DMS 273 treated with DMSO at 0.1 percent for 48 hours (cell line): ENCODE results near the gene METTL21C.

Source experiments
- DNase-seq: peaks from one replicate; lab custom pipeline; 2025; lab: John Stamatoyannopoulos, UW

Gene METTL21C

GRCh38 chr13:102694937-102695336 lies at the start of gene METTL21C:
METTL21C (minus strand) TSS chr13:102695044; CDS start chr13:102694498, 546 bp downstream.
- no peak for DNase-seq

GRCh38 chr13:102742506-102742905 lies 47.7 kb upstream of the METTL21C start:
- no peak for DNase-seq

- no peak for DNase-seq
Observed at GRCh38 chr13:102742101-102742500, 47.3 kb upstream of the METTL21C start.

- no peak for DNase-seq
Observed at GRCh38 chr13:102729560-102730270, 34.9 kb upstream of the METTL21C start.

- peak; percentile 80 for DNase-seq
Observed at GRCh38 chr13:102726430-102726829, 31.6 kb upstream of the METTL21C start.

GRCh38 chr13:102724923-102725322 lies 30.1 kb upstream of the METTL21C start:
- DNase-seq = no peak

GRCh38 chr13:102721800-102722231 lies 27.0 kb upstream of the METTL21C start:
- no peak for DNase-seq

- DNase-seq = no peak
Observed at GRCh38 chr13:102718746-102719145, 23.9 kb upstream of the METTL21C start.

- no peak for DNase-seq
Observed at GRCh38 chr13:102715447-102715846, 20.6 kb upstream of the METTL21C start.

- DNase-seq = no peak
Observed at GRCh38 chr13:102710261-102710679, 15.4 kb upstream of the METTL21C start.

GRCh38 chr13:102709536-102709935 lies 14.7 kb upstream of the METTL21C start:
- DNase-seq = no peak

- no peak for DNase-seq
Observed at GRCh38 chr13:102708991-102709390, 14.1 kb upstream of the METTL21C start.

- DNase-seq = no peak
Observed at GRCh38 chr13:102708211-102708610, 13.4 kb upstream of the METTL21C start.

GRCh38 chr13:102707467-102707866 lies 12.6 kb upstream of the METTL21C start:
- no peak for DNase-seq

- DNase-seq = no peak
Observed at GRCh38 chr13:102704238-102705058, 9.6 kb upstream of the METTL21C start.

- DNase-seq = no peak
Observed at GRCh38 chr13:102703726-102704035, 8.8 kb upstream of the METTL21C start.

- no peak for DNase-seq
Observed at GRCh38 chr13:102702965-102703725, 8.3 kb upstream of the METTL21C start.

GRCh38 chr13:102701331-102701730 lies 6.5 kb upstream of the METTL21C start:
- no peak for DNase-seq

- no peak for DNase-seq
Observed at GRCh38 chr13:102700088-102701031, 5.5 kb upstream of the METTL21C start.

GRCh38 chr13:102699504-102699903 lies 4.7 kb upstream of the METTL21C start:
- no peak for DNase-seq

- DNase-seq = no peak
Observed at GRCh38 chr13:102698649-102698980, 3.8 kb upstream of the METTL21C start.
